Stimulated activated CD8-positive, alpha-beta memory T cell treated with anti-CD3 and anti-CD28 coated beads, Interleukin-7, amount 100 ng/mL, for 1 hour (primary cell): ENCODE measurements around the gene ADAM11.
"Not testable (repeated sequence)": the region's sequence is repeated elsewhere in the genome, so short reads cannot be mapped to it uniquely, and the experiment has no call there.

ENCODE experiments used
- DNase-seq, 2 donors: peaks; one replicate each; pipeline ENCODE4 v3.0.0-alpha.2; 2020; ENCODE audit warnings: low read depth in 2 of 2

The ADAM11 gene, protein sequence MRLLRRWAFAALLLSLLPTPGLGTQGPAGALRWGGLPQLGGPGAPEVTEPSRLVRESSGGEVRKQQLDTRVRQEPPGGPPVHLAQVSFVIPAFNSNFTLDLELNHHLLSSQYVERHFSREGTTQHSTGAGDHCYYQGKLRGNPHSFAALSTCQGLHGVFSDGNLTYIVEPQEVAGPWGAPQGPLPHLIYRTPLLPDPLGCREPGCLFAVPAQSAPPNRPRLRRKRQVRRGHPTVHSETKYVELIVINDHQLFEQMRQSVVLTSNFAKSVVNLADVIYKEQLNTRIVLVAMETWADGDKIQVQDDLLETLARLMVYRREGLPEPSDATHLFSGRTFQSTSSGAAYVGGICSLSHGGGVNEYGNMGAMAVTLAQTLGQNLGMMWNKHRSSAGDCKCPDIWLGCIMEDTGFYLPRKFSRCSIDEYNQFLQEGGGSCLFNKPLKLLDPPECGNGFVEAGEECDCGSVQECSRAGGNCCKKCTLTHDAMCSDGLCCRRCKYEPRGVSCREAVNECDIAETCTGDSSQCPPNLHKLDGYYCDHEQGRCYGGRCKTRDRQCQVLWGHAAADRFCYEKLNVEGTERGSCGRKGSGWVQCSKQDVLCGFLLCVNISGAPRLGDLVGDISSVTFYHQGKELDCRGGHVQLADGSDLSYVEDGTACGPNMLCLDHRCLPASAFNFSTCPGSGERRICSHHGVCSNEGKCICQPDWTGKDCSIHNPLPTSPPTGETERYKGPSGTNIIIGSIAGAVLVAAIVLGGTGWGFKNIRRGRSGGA

DNA sequence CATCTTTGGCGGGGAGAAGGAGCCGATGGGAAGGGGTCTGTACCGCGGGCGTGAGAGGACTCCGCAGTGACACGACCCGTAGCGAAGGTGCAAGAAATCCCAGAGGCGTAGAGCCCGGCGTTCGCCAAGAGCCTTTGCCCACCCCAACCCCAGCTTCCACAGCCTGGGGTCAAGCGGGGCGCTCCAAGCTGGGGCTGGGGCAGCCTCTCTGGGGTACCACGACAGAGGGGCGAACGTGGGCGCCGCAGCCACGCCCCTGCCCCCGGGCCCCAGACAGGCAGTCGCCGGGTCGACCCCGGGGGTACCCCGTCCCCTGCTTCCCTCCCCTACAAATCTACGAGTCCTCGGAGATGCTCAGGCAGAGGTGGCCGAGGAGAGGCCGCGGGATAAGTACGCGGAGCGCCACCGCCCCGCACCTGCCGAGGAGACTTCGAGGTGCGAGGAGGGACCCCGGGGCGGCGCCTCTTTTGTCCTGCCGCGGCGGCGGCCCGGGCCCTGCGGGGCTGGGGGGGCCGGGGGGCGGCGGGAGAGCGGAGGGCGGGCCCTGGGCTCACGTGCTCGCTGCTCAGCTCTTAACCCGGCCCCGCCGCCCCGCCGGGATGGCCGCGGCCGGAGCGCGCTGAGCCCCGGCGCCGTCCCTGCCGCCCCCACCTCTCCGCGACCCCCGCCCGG, at the start of gene ADAM11:
TSS of gene ADAM11 (plus strand) at position 575 of the 672 bp plus-strand sequence. CDS start 212 bp downstream, outside the sequence.
- DNase-seq: no peak

DNA sequence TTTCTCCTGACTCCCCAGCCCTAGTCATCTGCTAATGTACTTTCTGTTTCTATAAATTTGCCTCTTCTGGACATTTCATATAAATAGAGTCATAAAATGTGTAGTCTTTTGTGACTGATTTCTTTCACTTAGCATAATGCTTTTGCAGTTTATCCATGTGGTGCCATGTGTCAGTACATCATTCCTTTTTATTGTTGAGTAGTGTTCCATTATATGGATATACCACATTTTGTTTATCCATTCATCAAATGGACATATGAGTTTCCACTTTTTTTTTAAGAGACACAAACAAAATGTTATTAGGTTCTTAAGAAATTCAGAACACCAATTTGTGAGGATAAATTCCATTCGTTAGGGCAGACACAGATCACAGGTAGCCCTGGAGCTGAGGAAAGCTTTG, 39.3 kb upstream of the ADAM11 start:
- no peak for DNase-seq

DNA sequence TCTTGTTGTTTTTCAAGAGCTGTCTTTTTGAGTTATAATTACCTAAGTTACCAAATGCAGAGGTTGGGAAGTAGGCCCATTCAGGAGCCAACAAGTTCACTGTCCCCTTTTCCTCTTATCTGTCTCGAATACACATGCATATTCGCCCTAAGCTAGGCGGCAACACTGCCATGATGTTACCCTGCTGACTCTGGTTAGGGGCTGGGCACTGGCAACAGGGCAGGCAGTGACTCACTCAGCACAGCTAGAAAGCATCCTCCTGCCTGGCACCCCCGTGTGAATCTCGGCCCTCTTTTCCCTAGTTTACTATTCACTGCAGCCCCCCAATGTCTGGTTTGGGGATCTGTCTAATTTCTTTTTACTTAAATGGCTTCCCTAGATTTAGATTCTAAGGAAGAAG, 36.5 kb upstream of the ADAM11 start:
- no peak for DNase-seq

DNA sequence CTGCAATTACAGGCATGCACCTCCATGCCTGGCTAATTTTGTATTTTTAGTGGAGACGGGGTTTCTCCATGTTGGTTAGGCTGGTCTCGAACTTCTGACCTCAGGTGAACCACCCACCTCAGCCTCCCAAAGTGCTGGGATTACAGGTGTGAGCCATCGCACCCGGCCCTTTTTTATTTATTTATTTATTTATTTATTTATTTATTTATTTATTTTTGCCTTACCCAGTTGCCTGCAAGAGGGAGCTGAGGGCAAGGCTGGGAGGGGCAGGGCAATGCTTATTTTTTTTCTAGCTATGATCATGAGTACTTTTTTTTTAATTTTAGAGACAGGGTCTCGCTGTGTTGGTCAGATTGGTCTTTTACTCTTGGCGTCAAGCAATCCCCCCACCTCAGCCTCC, 32.7 kb upstream of the ADAM11 start:
- DNase-seq: not testable (repeated sequence)

DNA sequence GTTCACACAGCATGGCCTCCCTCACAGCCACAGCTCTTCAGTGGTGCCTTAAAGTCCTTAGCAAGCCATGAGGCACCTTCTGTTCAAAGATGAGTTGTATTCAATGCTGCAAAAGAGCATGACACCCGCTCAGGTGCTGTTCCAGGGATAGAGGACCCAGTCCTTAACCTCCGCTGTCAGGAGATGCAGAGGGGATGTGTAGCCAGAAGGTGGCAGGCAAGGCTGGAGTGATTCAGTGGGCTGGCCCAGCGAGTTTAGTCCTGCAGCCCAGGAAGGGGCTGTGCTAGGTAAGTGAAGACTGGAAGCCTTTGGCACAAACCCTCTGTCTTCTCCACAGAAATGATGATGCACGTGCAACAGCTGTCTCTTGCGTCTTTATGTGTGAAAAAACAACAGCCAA, 25.0 kb upstream of the ADAM11 start:
- no peak for DNase-seq

DNA sequence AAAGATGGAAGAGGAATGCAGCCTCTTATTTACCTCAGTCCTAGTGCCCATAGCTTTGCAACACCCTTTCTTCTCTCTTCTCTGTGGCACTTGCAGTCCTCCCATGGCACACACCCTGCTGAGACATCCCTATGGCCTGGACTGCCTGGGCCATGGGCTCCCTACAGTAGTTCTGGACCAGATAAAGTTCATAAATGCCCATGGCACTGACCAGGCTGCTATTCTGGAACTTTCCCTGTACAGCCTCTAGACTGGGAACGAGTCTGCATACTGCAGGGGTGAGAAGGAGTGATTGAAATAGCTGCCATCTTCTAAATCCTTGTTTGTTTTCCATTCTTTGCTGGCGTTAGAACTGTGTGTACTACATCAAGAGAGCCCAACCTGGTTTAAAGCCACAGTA, 24.5 kb upstream of the ADAM11 start:
- no peak for DNase-seq

DNA sequence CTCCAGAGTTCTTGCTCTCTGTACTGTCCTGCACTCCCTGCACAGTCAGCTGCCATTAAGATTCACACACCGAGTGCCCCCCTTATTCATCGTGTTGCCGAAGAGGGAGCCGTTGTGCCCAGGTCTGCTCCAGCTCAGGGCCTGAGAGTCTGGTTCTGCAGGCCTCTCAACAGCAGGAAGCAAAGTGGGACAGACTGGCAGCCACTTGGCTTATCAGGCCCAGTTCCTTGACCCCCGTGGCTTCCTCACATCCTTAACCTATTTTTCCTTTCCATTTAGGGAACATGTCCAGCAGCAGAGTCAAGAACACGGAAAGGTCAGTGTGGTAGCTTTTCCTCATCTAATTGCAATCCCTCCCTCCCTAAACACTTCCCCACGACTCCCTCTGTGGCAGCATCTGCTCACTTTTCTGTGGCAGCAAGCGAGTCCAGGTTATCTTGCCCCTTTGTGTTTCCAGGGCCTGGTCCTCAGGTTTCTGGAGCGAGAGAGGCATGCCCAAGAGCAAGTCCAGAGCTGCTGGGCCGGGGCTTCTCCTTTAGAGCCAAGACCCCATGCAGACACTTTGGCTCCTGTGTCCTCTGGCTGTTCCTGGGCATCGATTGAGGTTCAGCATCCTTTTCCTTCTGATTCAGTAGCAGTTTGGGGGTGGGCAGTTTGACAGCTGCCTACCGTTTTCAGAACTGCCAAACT, 22.1 kb upstream of the ADAM11 start:
- DNase-seq: no peak

DNA sequence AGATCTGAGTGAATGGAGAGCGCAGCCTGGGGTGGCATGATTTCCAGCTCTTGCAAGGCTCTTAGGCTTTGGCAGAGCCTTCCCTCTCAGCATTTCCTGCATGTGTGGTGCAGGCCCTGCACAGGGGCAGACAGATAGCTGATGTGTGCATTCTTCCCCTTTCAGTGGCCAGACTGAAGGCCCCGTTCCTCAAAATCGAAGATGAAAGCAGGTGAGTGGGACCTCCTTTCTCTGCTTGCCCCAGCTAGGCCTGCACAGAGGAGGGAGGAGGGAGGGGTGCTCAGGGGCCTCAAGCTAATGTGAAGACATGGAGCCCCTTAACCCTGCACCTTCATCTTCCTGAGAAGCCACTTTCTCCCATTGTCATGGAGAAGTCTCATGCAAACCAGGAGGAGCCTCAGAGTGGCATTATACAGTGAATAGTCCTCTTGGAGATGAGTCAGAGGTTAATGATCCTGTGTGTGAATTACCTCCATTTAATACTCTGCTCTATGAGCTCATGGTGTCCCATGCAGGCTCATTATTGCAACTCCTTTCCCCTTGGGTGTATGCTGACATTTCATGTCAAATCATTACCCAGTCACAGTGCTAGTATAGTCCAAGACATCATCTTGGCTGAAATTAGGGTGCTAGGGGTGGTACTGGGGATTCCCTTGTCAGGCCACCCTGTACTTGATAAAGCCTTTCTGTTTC, 20.4 kb upstream of the ADAM11 start:
- DNase-seq: no peak

DNA sequence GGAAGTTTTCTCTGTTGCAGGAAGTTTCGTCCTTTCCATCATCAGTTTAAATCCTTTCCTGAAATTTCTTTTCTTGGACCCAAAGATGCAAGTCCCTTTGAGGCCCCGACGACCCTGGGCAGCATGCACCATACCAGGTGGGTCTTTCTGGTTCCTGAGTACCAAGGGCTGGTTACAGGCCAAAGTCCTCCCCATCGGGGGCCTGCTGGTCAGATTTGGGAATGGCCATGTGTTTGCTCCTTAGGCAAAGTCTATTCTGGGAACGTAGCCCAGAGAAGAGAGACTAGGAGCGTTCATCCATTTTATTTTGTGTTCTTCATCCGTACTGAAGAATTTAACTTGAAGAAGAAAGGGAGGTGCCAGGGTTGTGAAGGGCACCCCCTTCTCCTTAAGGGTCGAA, 17.5 kb upstream of the ADAM11 start:
- DNase-seq: no peak

DNA sequence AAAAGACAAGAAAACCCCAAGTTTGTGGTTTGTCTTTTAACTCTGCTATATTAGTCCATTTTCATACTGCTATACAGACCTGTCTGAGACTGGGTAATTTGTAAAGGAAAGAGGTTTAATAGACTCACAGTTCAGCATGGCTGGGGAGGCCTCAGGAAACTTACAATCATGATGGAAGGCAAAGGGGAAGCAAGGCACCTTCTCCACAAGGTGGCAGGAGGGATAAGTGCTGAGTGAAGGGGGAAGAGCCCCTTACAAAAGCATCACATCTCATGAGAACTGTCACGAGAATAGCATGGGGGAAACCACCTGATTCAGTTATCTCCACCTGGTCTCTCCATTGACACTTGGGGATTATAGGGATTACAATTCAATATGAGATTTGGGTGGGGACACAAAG, 13.5 kb upstream of the ADAM11 start:
- no peak for DNase-seq

DNA sequence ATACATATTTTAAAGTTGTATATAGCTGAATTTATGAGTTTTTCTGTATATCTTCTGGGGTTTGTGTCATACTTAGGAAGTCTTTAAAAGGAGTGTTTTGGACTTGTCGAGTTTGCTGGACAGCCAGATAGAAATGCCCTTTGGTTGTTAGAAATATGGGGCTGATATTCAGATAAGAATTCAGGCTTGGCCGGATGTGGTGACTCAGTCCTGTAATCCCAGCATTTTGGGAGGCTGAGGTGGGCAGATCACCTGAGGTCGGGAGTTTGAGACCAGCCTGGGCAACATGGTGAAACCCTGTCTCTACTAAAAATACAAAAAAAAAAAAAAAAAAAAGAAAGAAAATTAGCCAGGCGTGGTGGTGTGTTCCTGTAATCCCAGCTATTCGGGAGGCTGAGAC, 13.1 kb upstream of the ADAM11 start:
- DNase-seq: not testable (repeated sequence)

DNA sequence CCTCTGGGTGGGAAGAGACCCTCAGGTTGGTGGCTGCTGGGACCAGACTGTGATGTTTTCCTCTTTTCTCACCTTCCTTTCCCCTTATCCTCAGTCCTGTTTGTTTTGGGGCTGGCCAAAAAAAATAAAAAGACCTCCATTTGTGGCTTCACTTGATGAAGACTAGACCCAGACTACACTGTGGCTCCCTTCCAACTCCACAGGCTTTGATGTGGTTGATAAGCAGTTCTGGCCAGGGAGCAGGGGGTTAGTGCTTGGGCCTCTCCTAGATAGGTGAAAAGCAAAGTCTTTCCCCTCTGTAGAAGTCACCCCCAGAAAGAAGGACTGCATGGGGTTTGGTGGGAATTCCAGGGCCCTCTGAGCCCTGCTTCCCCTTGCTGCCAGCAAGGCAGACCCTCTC, 11.2 kb upstream of the ADAM11 start:
- no peak for DNase-seq

DNA sequence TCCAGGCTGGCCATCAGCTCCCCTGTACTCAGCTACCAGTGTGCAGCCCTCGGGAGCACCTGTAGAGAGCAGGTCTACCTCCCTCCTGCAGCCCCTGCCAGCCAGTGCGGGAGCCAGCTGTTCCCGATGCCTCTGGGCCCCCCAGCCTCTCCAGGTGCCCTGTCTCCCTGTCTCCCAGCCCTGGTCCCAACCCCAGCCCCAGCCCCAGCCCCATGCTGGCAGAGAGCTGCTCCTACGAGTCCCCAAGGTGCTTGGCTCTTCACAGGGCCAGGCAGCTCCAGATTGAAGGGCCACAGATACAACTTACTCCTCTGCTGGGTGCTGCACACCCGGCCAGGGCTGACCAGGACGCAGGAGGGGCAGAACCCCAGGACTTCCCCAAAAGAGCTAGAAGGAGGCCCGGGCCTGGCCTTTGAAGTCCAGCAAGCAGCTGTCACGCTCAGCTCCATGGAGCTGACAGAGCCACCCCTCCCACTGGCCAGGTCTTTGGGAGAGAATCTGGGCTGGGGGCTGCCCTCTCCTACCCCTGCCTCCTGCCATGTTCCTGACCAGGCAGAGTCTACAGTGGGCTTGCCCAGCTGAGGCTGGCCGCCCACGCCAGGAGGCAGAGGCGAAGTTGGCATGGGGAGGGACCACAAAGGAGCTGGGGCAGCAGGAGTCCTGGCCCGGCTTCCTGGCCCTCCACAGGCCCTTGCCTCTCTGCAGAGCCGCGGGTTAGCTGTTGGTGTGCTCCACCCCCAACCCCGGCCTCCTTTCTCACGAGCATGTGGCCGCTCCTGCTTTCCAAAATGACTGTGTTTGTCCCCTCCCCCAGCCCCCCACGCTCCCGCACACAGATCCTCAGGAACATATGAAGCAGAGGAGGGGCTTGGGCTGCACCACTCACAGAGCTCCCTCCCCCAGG, 9.5 kb upstream of the ADAM11 start:
- no peak for DNase-seq

DNA sequence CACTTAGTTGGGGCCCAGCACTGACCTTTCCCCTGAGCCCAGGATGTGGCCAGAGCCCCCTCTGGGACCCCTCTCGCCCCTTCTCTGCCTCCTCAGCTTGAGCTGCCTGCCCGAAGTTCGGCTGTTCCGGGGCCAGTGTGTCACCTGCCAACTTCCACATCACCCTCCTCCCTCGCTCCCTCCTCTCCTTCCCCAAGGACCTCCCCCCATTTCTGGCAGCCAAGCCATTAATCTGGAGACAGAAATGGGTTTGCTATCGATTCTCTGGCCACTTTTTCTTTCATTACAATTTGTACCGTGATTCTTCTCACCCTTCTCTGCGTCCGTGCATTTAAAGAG, 8.8 kb upstream of the ADAM11 start:
- no peak for DNase-seq

DNA sequence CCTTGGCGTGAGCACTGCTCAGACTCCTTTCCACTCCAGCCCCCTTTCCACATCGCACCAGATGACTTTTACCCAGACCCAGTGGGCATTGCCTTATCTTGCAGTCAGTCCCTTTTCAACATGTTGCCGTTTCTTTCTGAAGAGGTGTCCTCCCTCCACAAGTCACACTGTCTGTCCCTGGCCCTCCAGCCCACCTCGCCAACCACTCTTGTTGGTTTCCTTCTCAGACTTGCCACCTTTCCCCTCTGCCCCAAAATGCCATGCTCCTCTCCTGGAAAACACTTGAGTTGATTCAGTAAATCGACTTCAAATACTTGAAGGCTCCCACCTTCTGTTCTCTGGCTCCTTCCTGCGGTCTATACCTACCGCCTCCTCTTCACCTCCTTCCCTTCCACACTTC, 7.5 kb upstream of the ADAM11 start:
- no peak for DNase-seq

DNA sequence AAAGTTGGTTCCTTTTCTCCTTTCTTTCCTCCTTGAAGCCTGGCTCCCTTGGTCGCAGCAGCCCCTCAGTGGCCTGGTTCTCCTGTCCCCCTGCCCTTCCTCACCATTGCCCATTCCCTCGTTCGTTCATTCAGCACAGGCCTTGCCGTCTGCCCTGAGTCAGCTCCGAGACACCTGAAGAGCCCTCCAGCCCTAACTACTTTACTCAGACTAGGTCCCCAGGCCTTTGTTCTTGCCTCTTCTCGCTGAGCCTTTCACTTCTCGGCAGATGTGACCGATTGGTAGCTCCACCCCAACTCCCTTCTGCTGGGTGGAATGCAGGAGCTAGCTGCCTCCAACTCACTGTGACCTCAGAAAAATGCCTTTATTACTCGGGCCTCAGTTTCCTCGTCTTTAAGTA, 7.0 kb upstream of the ADAM11 start:
- no peak for DNase-seq

DNA sequence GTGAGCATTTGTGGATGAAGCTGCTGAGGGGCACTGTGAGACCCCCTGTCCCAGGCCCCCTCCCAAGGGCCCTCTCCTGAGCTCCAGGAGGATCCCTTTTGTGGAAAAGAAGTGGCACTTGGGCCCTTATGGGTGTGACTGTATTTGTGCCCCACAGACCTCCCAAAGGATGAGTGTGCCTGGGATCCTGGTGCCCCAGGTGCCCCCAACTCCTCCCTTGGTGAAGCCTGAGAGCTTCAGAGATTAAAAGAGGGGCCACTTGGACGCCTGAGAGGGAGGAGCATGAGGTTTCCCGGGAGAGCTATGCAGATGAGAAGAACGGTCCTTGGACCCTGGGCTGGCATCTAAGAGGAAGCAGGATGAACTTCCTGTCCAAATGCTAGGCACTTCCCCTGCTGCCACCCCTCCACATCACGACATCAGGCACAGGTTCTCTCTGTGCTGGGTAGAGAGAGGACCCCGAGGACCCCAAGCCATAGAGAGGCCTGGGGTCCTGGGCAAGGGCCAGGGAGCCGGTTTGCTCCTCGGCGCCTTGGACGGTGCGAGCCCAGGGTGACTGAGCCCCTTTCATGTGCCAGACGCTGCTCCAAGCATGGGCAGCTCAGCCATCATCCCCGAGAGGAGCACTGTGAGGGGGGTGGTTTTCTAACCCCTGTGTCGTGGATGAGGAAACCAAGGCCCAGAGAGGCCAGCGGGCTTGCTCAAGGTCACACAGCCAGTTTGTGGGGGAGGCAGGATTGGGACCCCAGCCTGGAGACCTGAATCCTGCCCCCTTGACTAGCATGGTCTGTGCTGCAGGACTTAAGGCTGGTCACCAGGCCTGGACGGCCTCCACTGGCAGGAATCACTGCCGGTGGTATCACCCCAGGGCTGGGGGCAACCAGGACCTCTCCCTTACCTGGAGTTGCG, 5.6 kb upstream of the ADAM11 start:
- no peak for DNase-seq

DNA sequence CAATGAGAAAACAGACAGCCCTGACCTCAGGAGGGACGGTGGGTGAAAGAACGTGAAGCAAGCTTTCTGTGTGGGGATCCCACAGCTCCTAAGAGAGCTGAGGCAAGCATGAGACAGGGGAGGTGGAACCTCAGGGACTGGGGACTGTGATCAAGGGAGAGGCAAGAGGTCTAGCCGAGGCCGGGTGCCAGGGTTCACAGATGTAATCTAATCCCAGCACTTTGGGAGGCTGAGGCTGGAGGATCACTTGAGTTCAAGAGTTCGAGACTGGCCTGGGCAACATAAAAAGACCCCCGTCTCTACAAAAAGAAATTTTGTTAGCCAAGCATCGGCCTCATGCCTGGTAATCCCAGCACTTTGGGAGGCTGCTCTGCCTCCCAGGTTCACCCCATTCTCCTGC, 4.5 kb upstream of the ADAM11 start:
- DNase-seq: no peak

DNA sequence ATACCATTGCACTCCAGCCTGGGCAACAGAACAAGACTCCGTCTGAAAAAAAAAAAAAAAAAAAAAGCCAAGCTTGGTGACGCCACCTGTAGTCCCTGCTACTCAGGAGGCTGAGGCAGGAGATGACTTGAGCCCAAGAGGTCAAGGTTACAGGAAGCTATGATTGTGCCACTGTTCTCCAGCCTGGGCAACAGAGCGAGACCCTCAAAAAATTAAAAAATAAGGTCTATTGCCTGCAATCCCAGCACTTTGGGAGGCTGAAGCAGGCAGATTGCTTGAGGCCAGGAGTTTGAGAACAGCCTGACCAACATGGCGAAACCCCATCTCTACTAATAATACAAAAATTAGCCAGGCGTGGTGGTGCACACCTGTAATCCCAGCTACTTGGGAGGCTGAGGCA, 3.6 kb upstream of the ADAM11 start:
- not testable (repeated sequence) for DNase-seq
